Hematopoietic multipotent progenitor cell treated with erythropoietin and hydrocortisone succinate and interleukin-3 and kit ligand, for 6 days (in vitro differentiated cells): ENCODE measurements around the gene RNASEH2B.
A peak's percentile ranks its signal among the peaks of the same experiment; 100 is the strongest.

ENCODE experiments used
- DNase-seq: peaks from one replicate; pipeline ENCODE4 v3.0.0-alpha.2; 2015

The RNASEH2B gene

DNA sequence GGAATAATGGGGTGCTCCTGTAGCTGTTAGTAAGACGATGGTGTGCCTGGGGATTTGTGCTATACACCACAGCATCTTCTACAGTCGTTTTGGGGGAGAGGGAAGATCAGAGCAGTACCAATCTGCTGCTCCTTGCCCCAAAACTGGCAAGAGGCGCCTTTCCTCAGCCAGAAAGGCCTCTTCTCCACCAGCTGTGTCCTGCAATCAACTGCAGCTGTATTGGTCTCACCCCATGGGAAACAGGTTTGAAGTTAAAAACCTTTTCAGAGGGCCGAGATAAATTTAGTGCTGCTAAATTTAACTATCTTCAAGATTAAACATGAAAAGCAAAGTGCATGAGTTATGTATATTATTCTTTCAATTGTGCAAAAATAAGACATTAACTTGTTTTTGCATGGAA lies 1.2 kb upstream of the RNASEH2B start:
- no peak for DNase-seq

DNA sequence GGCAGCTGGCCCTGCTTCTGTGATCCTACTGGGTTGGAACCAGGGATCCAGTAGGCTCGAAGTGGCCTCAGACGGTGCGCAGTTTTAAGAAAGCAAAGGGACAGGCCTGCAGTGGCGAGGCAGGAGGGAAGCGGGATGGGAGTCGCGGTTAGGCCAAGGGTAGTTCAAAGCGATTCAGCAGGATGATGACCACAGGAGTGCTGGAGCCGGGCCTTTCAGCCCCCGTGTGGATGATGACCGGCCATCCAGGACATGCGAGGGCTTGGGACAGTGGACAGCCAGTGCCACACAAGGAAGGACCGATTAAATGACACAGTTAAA lies 854 bp downstream of the RNASEH2B start:
- DNase-seq = peak; percentile 66

DNA sequence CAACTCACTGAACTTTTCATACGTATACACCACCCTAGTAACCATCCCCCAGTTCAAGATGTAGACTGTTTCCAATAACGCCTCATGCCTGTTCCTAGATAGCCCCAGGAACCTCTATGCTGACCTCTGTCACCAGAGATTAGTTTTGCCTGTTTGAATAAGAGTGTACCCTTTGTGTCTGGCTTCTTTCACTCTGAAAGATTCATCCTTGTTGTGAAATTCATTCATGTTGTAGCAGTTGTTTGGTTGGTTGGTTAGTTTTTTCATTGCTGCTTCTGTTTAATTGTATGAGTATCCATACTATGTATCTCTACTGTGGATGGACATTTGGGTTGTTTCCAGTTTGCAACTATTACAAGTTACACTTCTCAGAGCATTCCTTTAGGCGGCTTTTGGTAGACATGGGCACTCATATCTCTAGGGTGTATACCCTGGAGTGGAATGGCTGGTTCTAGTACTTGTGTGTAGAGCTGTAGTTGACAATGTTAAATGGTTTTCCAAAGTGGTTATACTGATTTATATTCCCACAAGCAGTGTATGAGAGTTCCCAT lies 1.6 kb downstream of the RNASEH2B start:
- DNase-seq = peak; percentile 88

DNA sequence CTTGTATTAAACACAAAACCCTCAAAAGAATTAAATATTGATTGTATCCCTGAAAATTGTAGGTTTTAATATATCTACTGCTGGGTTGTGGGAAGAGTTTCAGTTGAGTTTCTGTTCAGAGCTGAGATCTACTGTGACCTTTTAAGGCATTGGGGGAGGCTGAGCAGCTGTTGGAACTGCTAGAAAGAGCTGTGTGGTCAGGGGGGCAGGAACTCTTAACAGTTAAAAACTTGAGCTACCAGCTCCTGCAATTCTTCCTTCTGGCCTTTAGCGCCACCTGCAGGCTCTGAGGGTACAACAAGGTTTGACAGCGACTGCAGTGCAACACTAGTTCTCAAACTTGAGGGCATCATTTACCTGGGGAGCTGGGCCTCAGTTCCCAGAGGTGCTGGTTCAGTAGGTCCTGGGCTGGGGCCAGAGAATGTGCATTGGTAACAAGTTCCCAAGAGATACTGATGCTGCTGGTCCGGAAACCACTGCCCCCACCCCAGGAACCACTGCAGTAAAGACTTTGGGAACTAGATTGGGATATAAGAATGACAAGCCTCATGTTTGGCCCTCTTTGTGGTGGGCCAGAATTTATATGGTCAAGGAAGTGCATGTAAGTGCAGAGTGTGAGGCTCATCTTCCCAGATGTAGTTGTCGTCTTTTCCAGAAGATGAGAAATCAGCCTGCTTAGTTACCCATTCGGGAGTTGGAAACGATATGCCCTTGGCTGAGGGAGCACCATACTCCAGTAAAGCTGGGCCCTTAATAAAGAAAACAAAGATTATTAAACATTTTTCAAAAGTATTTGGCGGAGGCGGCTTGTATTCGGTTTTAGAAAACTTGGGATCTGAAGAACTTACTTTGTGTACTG lies 2.6 kb downstream of the RNASEH2B start:
- DNase-seq = peak; percentile 99

DNA sequence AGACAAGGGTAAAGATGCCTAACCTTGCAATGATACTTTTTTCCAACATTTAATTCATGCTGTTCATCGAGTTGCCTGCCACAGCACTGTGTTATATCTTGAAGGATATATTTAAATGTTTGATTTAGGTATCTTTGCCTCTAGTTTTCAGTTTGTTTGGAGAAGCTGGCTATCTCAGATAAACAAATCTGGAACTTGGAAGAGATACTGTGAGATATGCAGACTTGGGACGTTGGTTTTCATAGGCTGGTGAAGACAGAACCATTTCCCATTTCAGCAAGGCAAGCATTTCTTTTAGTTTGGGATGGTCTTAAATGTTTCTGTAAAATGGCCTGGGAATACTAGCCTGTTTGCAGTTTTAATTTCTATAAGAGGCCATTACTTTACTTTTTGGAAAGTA lies 3.3 kb downstream of the RNASEH2B start:
- DNase-seq = peak; percentile 46

DNA sequence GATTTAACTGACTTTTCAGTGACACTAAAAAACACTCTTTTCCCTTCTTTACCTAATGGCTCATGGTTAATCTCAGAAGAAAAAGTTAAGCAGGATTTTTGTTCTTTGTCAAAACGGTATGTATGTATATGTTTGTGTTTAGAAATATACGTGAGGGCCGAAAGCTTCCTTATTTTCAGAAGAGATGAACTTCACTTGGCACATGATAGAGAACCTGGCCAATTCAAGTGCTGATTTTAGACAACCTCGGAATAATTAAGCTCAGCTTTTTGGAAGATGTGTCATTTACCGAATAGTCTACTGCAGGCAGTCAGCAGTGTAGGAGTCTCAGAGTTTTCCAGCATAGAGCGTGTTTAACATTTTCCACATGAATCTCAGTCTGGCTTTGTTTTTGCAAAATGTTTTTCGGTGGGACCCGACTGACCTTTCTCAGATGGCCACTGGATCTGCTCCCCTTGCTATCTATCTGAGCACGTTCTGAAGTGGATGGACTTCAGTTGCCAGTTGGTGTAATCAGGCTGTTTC lies 4.6 kb downstream of the RNASEH2B start:
- no peak for DNase-seq

DNA sequence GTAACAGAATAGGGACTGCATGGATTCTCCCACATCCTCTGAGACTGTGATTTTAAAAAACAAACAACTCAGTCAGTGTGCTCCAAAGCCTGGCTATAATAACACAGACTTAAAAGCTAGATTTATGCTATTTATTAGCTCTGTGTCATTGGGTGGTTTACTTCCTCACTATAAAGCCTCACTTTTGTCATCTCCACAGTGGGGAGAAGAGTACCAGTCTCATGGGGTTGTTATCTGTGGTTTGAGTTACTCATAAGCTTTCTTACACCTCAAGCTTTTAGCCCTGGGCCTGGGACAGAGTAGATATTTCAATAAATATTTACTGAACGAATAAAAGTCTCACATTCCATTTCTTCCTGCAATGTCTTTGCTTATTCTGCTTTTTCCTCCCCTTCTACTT lies 5.3 kb downstream of the RNASEH2B start:
- DNase-seq = peak; percentile 80

DNA sequence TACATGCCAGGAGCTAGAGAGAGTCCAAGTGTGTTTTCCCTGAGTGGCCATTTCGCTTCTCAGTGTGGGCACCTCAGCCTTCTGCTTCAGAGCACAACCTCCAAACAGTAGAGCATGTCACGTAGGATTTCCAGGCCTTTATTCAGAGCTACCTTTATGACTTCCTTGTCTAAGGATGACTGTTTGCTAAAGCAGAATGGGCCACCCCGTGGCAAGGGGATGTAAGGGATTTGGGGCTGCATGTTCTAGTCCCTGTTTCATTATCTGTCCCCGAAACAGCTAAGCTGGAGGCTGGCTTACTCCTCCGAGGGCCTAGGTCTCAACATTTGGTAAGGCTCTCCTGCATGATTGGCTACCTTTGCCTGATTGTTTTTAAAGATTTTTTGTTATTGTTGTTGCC lies 6.0 kb downstream of the RNASEH2B start:
- DNase-seq = peak; percentile 69

DNA sequence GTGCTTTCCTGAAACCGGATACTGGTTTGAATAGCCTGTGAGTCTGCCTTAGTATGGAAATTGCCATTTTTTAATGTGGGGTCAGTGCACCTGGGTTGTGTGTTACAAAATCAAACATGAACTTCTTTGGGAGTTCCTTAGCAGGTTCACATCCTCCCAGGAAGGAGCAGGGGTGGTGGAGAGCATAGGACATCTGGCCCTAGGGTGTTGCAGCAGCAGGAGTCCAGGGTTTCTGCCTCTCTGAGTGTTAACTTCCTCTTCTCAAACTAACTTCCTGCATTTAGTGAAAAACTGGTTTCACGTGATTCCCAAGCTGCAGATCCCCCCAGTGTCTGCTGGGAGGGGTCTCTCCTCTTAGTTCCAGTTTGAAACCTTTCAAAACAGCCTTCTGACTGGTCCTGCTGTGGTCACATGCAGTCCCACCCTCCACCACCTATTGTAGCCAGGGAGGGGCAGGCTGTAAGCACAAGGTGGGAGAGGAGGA lies 7.2 kb downstream of the RNASEH2B start:
- DNase-seq = peak; percentile 75

DNA sequence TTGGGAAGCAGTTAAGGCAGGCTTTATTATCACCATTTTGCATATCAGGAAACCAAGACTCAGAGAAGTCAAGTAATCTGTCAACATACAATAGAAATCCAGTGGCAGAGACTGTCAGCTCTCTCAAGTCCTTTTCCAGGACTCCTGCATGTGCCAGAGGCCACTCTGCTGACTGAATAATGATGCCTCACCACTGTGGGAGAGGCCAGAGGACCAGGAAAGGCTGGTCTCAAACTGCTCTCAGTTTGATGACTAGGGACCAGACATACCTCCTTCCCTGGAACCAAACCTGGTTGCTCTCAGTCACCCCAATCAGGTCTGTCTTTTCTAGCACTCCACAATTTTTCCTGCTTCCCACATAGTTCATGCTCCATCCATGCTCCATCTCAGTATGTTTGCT lies 8.0 kb downstream of the RNASEH2B start:
- DNase-seq = no peak

DNA sequence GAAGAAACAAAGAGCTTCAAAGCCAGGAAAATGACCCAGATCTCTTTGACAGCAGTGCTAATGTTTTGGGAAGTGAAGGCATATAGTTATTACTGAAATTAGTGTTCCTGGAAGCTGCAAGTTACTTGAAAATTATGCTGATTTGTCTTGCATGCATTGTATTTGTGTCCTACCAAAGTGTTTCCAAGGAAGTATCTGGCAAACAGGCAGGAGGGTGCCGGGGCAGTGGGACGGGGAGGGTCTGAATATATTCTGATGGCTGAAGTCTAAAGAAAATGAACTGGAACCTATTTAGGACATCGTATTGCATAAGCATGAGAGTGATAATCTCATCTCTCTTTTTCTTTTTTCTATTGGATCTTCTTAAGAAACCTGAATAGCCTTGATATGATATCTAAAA lies 9.0 kb downstream of the RNASEH2B start:
- DNase-seq = no peak

DNA sequence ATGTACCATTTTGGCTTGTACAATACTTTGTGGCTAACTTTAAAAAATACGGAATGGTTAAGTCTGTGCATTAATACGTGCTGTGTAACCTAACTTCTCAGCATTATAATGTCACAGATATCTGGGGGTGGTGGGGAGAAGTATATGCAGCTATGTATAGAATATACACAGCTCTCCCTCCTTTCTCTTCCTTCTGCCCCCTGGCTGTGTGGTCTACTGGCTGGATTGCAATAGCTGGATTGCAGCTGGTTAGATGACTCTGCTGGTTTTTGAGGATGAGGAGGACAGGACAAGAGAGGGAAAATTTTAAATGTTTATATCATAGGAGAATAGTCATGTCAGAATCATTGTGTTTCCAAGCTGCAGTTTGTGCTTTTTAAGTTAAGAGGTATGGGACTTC lies 9.7 kb downstream of the RNASEH2B start:
- peak; percentile 42 for DNase-seq

DNA sequence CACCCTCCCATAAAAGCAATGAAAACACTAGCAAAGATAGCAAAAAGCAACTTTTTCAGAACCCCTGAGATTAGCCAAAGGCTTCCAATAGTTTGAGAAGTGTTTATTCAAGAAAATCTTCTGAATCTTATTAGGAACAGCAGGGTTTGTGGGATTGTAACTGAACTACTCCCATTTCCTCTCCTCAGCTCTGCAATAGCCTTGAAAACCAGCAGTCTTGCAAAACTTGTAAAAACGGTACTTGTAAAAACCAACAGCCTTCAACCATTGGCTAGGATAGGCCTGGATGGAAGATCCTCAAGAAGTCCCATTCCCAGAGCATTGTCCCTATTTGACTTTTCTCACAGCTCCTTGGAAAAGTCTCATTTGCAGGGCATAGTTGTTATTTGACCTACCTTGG lies 12.1 kb downstream of the RNASEH2B start:
- DNase-seq = no peak

DNA sequence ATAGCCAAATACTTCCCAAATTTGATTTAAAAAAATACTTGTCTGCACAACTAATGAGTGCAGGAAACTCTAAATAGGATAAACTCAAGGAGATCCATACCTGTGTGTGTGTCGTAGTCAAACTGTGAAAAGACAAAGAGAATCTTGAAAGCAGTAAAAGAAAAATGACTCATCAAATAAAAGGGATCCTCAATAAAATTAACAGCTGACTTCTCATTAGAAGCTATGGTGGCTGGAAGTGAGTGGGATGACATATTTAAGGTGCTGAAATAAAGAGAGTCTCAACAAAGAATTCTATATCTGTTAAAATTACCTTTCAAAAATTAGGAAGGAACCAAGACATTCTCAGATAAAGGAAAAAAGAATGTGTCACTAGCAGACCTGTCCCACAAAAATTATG lies 13.7 kb downstream of the RNASEH2B start:
- peak; percentile 49 for DNase-seq

DNA sequence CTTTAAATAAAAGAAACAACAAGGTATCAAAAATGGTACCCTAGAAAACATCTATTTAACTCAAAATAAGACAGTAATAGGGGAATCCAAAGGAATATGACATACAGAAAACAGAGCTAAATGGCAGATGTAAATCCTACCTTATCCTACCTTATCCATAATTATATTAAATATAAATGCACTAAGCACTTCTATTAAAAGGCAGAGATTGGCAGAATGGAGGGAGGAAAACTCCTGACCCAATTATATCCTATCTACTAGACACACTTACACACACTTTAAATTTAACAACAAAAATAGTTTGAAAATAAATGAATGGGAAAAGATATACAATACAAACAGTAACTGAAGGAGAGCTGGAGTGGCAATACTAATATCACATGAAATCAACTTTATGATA lies 14.4 kb downstream of the RNASEH2B start:
- no peak for DNase-seq

DNA sequence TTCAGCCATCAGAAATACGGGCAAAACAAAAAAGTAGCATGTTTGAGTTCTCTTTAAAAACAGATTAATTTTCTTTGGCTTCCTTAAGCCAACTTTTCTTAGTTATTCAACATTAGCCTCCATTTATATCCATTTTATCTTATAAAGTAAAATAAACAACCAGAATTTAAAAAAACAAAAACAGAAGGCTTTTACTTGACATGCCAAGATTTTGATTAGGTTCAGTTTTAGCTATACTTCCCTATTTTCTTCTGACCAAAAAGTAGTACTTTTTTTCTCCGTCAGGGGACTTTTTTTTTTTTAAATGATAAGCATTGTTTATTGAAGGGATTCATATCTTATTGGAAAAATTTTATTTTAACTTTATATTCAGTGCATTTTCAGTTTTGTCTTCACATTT lies 18.1 kb downstream of the RNASEH2B start:
- DNase-seq = peak; percentile 32

DNA sequence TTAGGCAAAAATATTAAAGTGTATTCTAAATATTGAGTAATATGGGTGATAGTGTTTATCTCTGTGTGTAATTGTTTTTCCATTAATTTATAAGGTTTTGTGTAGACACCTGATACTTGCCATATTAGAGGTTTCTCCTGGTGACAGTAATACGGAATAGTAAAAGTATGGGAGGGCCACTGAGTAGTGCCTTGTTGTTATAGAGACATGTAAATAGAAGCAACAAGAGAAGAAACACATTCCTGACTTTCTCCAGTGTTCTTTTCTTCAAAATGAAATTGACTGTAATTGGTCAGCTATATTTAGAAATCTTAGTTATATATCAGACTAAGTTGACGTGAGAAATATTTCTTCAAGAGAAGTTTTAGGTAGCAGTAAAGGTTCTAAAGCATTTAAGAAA lies 18.5 kb downstream of the RNASEH2B start:
- peak; percentile 29 for DNase-seq

DNA sequence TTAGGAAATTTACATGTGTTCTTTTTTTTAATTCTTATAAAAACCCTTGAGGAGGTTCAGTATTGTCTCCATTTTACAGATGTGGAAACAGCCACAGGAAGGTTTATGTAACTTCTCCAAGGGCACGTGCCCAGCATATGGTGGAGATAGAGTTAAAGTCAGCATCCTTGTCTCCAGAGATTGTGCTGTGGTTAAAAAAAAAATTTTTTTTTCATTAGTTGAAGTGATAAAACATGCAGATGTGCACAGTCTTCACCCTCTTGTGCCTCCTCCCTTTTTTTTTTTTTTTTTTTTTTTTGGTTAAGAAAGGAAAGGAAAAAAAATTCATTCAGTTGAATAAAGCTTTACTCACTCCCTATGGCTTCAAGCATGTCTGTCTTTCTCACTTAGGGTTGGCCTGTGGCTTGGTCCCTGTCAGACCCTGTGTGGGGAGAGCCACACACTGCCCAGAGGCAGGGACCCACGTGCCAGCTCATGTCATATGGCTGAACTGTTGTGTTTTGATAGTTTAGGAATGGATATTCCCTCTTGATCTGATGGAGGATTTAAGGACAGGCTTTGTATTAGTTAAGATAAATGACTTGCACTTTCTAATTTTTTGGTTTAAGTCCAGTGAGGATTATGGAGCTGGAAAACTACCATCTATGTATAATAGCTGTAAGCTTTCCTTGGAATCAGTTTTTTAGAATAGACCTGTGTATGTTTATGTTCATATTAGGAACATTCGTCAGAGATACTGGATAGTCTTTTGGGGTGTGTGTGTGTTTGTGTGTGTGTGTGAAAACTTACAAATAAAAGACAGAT lies 19.3 kb downstream of the RNASEH2B start:
- DNase-seq = peak; percentile 94

DNA sequence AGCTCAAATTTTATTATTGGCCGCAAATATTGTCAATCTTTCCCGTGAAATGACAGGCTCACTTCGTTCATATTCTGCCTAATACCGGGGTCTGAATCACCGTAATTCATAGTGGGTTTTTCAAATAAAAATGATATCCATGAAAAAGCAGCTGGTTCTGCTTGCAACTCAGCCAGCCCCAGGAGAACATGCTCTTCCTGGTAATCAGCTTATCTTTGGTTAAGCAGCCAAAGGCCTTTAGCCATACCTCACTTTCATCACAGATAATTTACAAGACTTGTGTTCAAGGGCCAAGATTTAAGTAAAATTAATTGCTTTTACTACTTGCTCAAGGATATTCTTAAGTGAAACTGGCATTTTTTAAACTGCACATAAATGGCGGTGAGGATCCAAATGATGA lies 22.5 kb downstream of the RNASEH2B start:
- DNase-seq = peak; percentile 78

DNA sequence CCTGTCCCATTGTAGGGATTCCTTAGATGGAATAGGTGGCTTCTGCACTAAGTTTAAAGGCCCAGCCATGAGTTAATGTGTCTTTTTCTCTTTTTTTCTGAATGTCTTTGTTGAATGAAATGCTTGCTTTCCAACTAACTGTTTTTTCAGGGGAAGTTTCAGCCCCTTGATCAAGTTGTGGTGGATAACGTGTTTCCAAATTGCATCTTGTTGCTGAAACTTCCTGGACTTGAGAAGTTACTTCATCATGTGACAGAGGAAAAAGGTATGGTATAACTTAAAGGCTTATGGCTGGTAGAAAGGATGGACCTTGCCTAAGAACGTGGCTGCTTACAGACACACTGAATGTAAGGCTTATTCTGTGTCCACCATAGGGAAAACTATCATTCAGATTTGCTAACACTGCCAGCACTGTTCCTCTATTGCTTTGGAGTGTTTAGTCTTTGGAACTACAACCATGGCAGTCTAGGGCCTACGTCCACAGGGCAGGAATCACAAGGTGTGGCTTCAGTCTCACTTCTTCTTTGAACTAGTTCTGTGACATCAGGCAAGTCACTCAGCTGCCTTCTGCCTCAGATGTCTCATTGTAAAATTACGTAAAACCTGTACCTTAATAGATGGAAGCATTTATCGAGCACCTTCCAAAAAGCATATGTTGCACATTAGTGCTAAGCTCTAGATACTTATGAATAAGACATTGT lies 25.3 kb downstream of the RNASEH2B start:
- DNase-seq = peak; percentile 24

DNA sequence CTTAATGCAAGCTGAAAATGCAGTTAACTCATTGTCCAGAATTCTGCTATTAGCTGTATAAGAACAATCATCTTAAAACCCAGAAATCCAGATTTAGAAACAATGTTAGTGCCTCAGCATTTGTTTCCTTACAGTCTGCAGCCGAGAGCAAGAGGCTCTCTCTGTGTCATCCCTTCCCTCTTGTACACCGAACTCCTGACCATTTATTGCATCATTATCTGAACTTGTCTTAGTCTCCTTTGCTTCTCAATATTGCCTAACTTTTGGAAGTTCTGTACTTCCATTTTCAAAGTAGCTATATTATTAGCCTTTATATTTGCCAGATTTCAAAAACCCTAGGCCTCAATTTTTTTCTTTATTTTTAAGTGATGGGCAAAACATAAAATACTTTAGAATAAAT lies 27.1 kb downstream of the RNASEH2B start:
- no peak for DNase-seq

DNA sequence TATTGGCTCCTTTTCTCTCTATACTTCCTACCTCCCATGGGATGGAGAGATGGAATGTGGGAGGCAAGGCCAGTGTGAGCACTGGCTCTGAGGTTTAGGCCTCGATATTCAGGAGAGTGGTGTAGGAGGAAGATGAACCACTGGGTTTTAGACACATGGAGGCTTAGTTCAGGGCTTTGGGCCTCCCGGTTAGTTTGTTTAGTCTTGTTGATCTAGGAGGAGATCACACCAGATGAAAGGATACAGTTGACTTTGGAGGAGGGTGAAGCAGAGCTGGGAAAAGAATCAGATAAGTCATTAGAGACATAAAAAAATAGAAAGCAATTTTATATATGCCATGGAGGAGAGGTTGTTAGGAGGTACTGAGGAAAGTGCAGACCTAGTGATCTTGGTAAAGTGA lies 30.9 kb downstream of the RNASEH2B start:
- DNase-seq = no peak

DNA sequence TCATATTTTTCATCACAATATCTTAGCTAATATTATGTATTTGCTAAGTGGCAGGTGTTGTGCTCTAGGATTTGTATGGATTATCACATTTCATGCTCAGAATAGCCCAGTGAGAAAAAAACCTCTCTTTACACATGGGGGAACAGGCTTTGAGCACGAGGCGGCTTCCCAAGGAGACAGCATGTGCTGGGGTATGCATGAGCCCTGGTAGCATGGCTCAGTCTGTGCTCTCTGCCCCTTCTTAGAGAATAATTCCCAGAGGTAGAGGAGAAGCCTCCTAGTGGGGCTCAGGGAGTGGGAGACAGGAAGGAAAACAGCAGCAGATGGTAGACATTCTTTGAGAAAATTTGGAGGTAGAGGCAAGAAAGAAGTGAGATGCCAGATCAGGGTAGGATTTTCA lies 31.6 kb downstream of the RNASEH2B start:
- no peak for DNase-seq
